HG03064 (cell line): ENCODE measurements around the gene SH3TC1.

Source experiments
- ATAC-seq: cut with Tn5 transposase; IDR thresholded peaks from one replicate; pipeline ENCODE4 v1.9.1; 2021; ENCODE audit warnings: low read depth; ENCODE audit not compliant: unreplicated experiment

Gene SH3TC1

GRCh38 chr4:8239226-8239625, 40.1 kb downstream of the SH3TC1 start:
- ATAC-seq = no peak

- ATAC-seq = no peak
Measured at GRCh38 chr4:8239661-8240060, 40.6 kb downstream of the SH3TC1 start.

- no peak for ATAC-seq
Measured at GRCh38 chr4:8240211-8241041, 41.3 kb downstream of the SH3TC1 start.

GRCh38 chr4:8241211-8241779, 42.2 kb downstream of the SH3TC1 start:
- ATAC-seq = no peak

GRCh38 chr4:8241895-8242696, 43.0 kb downstream of the SH3TC1 start:
- peak; percentile 51 for ATAC-seq

GRCh38 chr4:8242782-8243560, 43.9 kb downstream of the SH3TC1 start:
- no peak for ATAC-seq

GRCh38 chr4:8244001-8244757, 45.1 kb downstream of the SH3TC1 start:
- ATAC-seq = no peak

GRCh38 chr4:8244931-8245460, 45.9 kb downstream of the SH3TC1 start:
- no peak for ATAC-seq

- ATAC-seq = no peak
Measured at GRCh38 chr4:8245884-8246833, 47.1 kb downstream of the SH3TC1 start.

- ATAC-seq = no peak
Measured at GRCh38 chr4:8247047-8247930, 48.2 kb downstream of the SH3TC1 start.

- ATAC-seq = no peak
Measured at GRCh38 chr4:8248091-8248490, 49.0 kb downstream of the SH3TC1 start.

GRCh38 chr4:8250227-8250626, 51.1 kb downstream of the SH3TC1 start:
- no peak for ATAC-seq

GRCh38 chr4:8250637-8251036, 51.5 kb downstream of the SH3TC1 start:
- ATAC-seq = no peak

GRCh38 chr4:8251110-8251883, 52.2 kb downstream of the SH3TC1 start:
- ATAC-seq = no peak

- ATAC-seq = no peak
Measured at GRCh38 chr4:8252301-8253173, 53.4 kb downstream of the SH3TC1 start.

GRCh38 chr4:8254076-8254475, 55.0 kb downstream of the SH3TC1 start:
- ATAC-seq = no peak
